T-helper 17 cell (primary cell): ENCODE measurements around the gene FBXO27. TPM values are rescaled to one million over a fixed set of nuclear protein-coding genes. Genes with fewer than 3 reads are reported as not detected.

Experiments
- ATAC-seq: fragments of 150-1000 bp; cut with Tn5 transposase; 2 replicates; pipeline ENCODE4 v1.10.0; 2021; ENCODE audit warnings: mild to moderate bottlenecking, moderate library complexity
- DNase-seq, 3 donors: peaks; one replicate each; pipeline versions ENCODE4 v3.0.0 to v3.0.0-alpha.2; 2020 to 2021
- H3K9me3 ChIP-seq: one replicate; pipeline ENCODE4 v1.7.0; 2013; ENCODE audit warnings: low read length, mild to moderate bottlenecking; ENCODE audit not compliant: control insufficient read depth, poor library complexity, severe bottlenecking
- H3K27ac Mint-ChIP-seq: one replicate; pipeline ENCODE4 v1.8.0; 2022; ENCODE audit warnings: mild to moderate bottlenecking, moderate library complexity, mixed read lengths
- H3K27me3 Mint-ChIP-seq: one replicate; pipeline ENCODE4 v1.8.0; 2022; ENCODE audit warnings: mixed read lengths
- H3K36me3 Mint-ChIP-seq: one replicate; pipeline ENCODE4 v1.8.0; 2022; ENCODE audit warnings: low read depth, mixed read lengths
- H3K4me1 Mint-ChIP-seq: one replicate; pipeline ENCODE4 v1.8.0; 2022; ENCODE audit warnings: mild to moderate bottlenecking, mixed read lengths
- H3K4me3 Mint-ChIP-seq: one replicate; pipeline ENCODE4 v1.8.0; 2022; ENCODE audit warnings: mild to moderate bottlenecking, moderate library complexity, mixed read lengths
- total RNA-seq, 4 donors: library from RNA in 2 of 4; stranded (reverse) in 2 of 4; gene quantifications; one replicate each; pipeline ENCODE4 v1.2.3 and lab custom pipeline; 2022 to 2026

FBXO27 gene
- total RNA-seq, 2 donors from 2014 or later: 0.40 to 1.6 TPM

GRCh38 chr19:38974624-38975213, 57.6 kb downstream of the FBXO27 start:
- Mint-ChIP-seq H3K27ac (no peak overlapping the region), H3K4me1 (peaks cover 11% of the 10 kb centered on the region), H3K36me3 (peaks cover 4% of the 10 kb centered on the region), H3K4me3 (peak overlapping the region; percentile 78), H3K27me3 (peaks cover 33% of the 10 kb centered on the region)
- DNase-seq (no peak), ATAC-seq (no peak)
- H3K9me3 ChIP-seq: no peaks in the 10 kb centered on the region

Other genes starting within 250 kb of the FBXO27 start
- not detected for gene LGALS7B, start 243.3 kb downstream of the FBXO27 start, total RNA-seq
- 1 to 10 TPM; 1.7 to 2.4 TPM for gene LGALS4, start 219.6 kb downstream of the FBXO27 start, total RNA-seq
- 10 to 100 TPM; 75.5 to 95.8 TPM for gene ECH1, start 200.8 kb downstream of the FBXO27 start, total RNA-seq
- 100 to 1,000 TPM; 477 to 480 TPM for gene HNRNPL, start 182.6 kb downstream of the FBXO27 start, total RNA-seq
- gene RINL, start 154.3 kb downstream of the FBXO27 start, total RNA-seq: 10 to 100 TPM; 46.0 to 50.6 TPM
- 10 to 100 TPM; 68.7 to 68.9 TPM for gene SIRT2, start 132.9 kb downstream of the FBXO27 start, total RNA-seq
- 10 to 100 TPM; 49.3 to 63.8 TPM for gene NFKBIB, start 132.6 kb downstream of the FBXO27 start, total RNA-seq
- 1 to 10 TPM in 1 of 2 donors, not detected in 1; 1.3 TPM for gene CCER2, start 120.4 kb downstream of the FBXO27 start, total RNA-seq
- gene SARS2, start 101.8 kb downstream of the FBXO27 start, total RNA-seq: 10 to 100 TPM; 18.6 to 19.5 TPM
- 10 to 100 TPM; 18.9 to 22.0 TPM for gene MRPS12, start 101.6 kb downstream of the FBXO27 start, total RNA-seq
- under 1 TPM in 1 of 2 donors, not detected in 1; 0.16 TPM for gene FBXO17, start 56.8 kb downstream of the FBXO27 start, total RNA-seq
- gene ACP7, start 51.8 kb upstream of the FBXO27 start, total RNA-seq: not detected
- 1 to 10 TPM; 9.6 to 9.7 TPM for gene PAK4, start 93.2 kb upstream of the FBXO27 start, total RNA-seq
- gene NCCRP1, start 164.4 kb upstream of the FBXO27 start, total RNA-seq: not detected
- gene SYCN, start 171.7 kb upstream of the FBXO27 start, total RNA-seq: not detected
- gene IFNL3, start 212.5 kb upstream of the FBXO27 start, total RNA-seq: not detected
- gene IFNL4, start 216.3 kb upstream of the FBXO27 start, total RNA-seq: not detected
- gene IFNL2, start 235.8 kb upstream of the FBXO27 start, total RNA-seq: not detected